Breast epithelium (tissue), 4 donors: ENCODE data around the gene TDRD10. TPM values are rescaled to one million over a fixed set of nuclear protein-coding genes. Genes with fewer than 3 reads are reported as not detected.
A peak's percentile ranks its signal among the peaks of the same experiment; 100 is the strongest.
"Not testable (repeated sequence)": the region's sequence is repeated elsewhere in the genome, so short reads cannot be mapped to it uniquely, and the experiment has no call there.

Source experiments
- DNase-seq, 2 donors: peaks; one replicate each; pipeline ENCODE4 v3.0.0-alpha.2; 2019; ENCODE audit warnings: low spot score in 2 of 2
- H3K27ac ChIP-seq, 2 donors: fragments of 200-600 bp; sonication (generic) in 1 of 2; one replicate each; pipeline ENCODE4 v1.5.1; 2016 to 2019; ENCODE audit warnings: mild to moderate bottlenecking in 1 of 2
- H3K27me3 ChIP-seq, 2 donors: fragments of 200-600 bp; sonication (generic) in 1 of 2; one replicate each; pipeline versions ENCODE4 v1.5.1 to v1.6.0; 2017 to 2019; ENCODE audit warnings: control low read depth in 1 of 2, mild to moderate bottlenecking in 1 of 2
- H3K36me3 ChIP-seq: fragments of 200-600 bp; one replicate; pipeline ENCODE4 v1.5.1; 2019
- H3K4me1 ChIP-seq, 2 donors: fragments of 200-600 bp; sonication (generic); one replicate each; pipeline ENCODE4 v1.5.1; 2016 to 2019; ENCODE audit warnings: control low read depth in 1 of 2
- H3K4me3 ChIP-seq, 3 donors: fragments of 200-600 bp; sonication (generic); 1 replicate in 2 of 3; 2 replicates in 1 of 3; pipeline ENCODE4 v1.5.1; 2016 to 2019; ENCODE audit warnings: mild to moderate bottlenecking in 3 of 3, moderate library complexity in 2 of 3
- H3K9me3 ChIP-seq, 2 donors: fragments of 200-600 bp; sonication (generic) in 1 of 2; one replicate each; pipeline ENCODE4 v1.5.1; 2016 to 2019; ENCODE audit warnings: control low read depth in 1 of 2
- POLR2A ChIP-seq: fragments of 450-650 bp; IDR thresholded peaks from one replicate; pipeline ENCODE4 v1.6.1; 2016; ENCODE audit warnings: antibody characterized with exemption, mild to moderate bottlenecking, moderate library complexity
- POLR2AphosphoS5 ChIP-seq, 3 donors: sonication (generic); formaldehyde crosslinking; IDR thresholded peaks; one replicate each; pipeline ENCODE4 v1.6.1; 2017; ENCODE audit warnings: antibody characterized with exemption in 3 of 3
- intact Hi-C: fragments of 100-400 bp; cut with DNase I; formaldehyde crosslinking; loops from one replicate; pipeline ENCODE4 v1.15.1; 2023; ENCODE audit warnings: low total_unique reads
- total RNA-seq, 3 donors: library from RNA; depleted of rRNA; stranded (reverse); fragments of >200 nt; gene quantifications; one replicate each; pipeline ENCODE4 v1.1.0, GENCODE V29; 2016
- TF ChIP-seq, protein P1 (sequence below), 3 donors: fragments of 450-650 bp; IDR thresholded peaks; one replicate each; pipeline ENCODE4 v1.5.1; 2016 to 2017; ENCODE audit warnings: antibody characterized with exemption in 3 of 3, mild to moderate bottlenecking in 3 of 3, moderate library complexity in 3 of 3

The TDRD10 gene
- total RNA-seq, 3 donors from 2014 or later, result 2.9 to 5.6 (median 5.6) TPM

DNA sequence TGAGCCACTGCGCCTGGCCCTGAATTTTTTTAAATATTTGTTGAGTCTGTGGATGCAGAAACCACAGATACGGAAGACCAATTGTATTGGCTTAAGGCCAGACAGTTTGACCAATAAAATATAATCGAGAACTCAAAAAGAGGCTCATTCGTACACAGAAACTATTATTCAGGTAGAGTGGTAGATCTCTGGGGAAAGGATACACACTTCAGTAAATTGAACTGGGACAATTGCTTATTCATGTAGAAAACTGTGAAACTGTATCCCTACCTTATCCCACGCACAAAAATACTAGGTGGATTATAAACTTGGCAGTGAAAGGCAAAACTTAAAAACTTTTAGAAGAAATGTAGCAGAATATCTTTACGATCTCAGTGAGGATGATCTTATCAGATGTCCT, 25.2 kb downstream of the TDRD10 start:
- no peaks in the 10 kb centered on the region for H3K9me3 ChIP-seq
- no peaks in the 10 kb centered on the region for H3K27me3 ChIP-seq
- DNase-seq, result no peak
- H3K4me1 ChIP-seq, result no peaks in the 10 kb centered on the region
- H3K27ac ChIP-seq, result no peak overlapping the region
- H3K36me3 ChIP-seq, result no peaks in the 10 kb centered on the region
- TF ChIP-seq POLR2AphosphoS5 (IDR thresholded peaks at IDR 0.05), result no peak
- TF ChIP-seq POLR2A, result no peak
- TF ChIP-seq, protein P1, sequence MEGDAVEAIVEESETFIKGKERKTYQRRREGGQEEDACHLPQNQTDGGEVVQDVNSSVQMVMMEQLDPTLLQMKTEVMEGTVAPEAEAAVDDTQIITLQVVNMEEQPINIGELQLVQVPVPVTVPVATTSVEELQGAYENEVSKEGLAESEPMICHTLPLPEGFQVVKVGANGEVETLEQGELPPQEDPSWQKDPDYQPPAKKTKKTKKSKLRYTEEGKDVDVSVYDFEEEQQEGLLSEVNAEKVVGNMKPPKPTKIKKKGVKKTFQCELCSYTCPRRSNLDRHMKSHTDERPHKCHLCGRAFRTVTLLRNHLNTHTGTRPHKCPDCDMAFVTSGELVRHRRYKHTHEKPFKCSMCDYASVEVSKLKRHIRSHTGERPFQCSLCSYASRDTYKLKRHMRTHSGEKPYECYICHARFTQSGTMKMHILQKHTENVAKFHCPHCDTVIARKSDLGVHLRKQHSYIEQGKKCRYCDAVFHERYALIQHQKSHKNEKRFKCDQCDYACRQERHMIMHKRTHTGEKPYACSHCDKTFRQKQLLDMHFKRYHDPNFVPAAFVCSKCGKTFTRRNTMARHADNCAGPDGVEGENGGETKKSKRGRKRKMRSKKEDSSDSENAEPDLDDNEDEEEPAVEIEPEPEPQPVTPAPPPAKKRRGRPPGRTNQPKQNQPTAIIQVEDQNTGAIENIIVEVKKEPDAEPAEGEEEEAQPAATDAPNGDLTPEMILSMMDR (IDR thresholded peaks at IDR 0.05), result no peak
- no peak overlapping the region for H3K4me3 ChIP-seq
- intact Hi-C loops, result no loop called here

DNA sequence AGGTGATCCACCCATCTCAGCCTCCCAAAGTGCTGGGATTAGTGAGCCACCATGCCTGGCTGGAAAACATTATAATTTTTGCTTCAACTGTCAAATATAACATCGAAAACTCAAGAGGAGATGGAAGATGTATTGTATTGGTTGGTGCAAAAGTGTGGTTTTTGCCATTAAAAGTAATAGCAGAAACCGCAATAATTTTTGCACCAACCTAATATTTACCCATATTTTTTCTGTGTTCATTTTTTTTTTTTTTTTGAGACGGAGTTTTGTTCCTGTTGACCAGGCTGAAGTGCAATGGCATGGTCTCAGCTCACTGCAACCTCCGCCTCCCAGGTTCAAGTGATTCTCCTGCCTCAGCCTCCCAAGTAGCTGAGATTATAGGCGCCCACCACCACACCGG, 27.3 kb downstream of the TDRD10 start:
- no peaks in the 10 kb centered on the region for H3K36me3 ChIP-seq
- H3K9me3 ChIP-seq, result no peaks in the 10 kb centered on the region
- TF ChIP-seq, protein P1 (IDR thresholded peaks at IDR 0.05), result no peak
- TF ChIP-seq POLR2AphosphoS5 (IDR thresholded peaks at IDR 0.05) (no peak), POLR2A (no peak)
- intact Hi-C loops, result no loop called here
- H3K27ac ChIP-seq, result no peak overlapping the region
- H3K4me3 ChIP-seq, result no peak overlapping the region
- no peaks in the 10 kb centered on the region for H3K27me3 ChIP-seq
- DNase-seq, result no peak
- H3K4me1 ChIP-seq, result no peaks in the 10 kb centered on the region

- H3K4me1 ChIP-seq, H3K27me3 ChIP-seq, H3K4me3 ChIP-seq, H3K36me3 ChIP-seq, H3K9me3 ChIP-seq, H3K27ac ChIP-seq, intact Hi-C loops, DNase-seq: not testable (repeated sequence)
These were observed 29.9 kb downstream of the TDRD10 start for GRCh38 chr1:154531950-154532349.

- Histone ChIP-seq H3K27ac (no peak overlapping the region), H3K4me3 (no peak overlapping the region), H3K9me3 (no peaks in the 10 kb centered on the region), H3K36me3 (no peaks in the 10 kb centered on the region), H3K4me1 (no peaks in the 10 kb centered on the region), H3K27me3 (no peaks in the 10 kb centered on the region)
- intact Hi-C loops, result no loop called here
- TF ChIP-seq POLR2AphosphoS5 (IDR thresholded peaks at IDR 0.05) (no peak), POLR2A (no peak)
- TF ChIP-seq, protein P1 (IDR thresholded peaks at IDR 0.05), result peak in 2 of 3 donors; percentile 39 to 45
- no peak for DNase-seq
These were observed 32.2 kb downstream of the TDRD10 start for GRCh38 chr1:154533952-154534844.

DNA sequence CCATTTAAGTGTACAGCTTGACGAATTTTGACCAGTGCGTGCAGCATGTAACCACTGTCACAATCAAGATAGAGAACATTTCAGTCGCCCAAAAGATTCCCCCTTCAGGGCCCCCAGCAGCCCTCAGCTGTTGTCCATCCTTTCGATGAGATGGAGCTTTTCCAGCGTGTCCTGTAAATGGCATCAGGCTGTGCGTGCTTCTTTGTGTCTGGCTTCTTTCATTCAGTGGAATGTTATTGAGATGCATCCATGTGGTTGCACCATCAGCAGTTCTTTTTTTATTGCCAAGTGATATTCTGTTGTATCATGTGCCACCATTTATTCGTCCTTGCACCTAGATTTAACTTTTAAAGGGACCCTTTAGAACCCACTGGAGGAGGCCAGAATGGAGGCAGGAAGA, 34.6 kb downstream of the TDRD10 start:
- H3K4me1 ChIP-seq, result no peaks in the 10 kb centered on the region
- intact Hi-C loops, result no loop called here

More for the DNA sequence above, 34.6 kb downstream of the TDRD10 start:
- TF ChIP-seq POLR2AphosphoS5 (IDR thresholded peaks at IDR 0.05) (no peak), POLR2A (no peak)
- TF ChIP-seq, protein P1 (IDR thresholded peaks at IDR 0.05), result no peak
- H3K9me3 ChIP-seq, result no peaks in the 10 kb centered on the region
- H3K27me3 ChIP-seq, result no peaks in the 10 kb centered on the region
- no peaks in the 10 kb centered on the region for H3K36me3 ChIP-seq
- no peak for DNase-seq
- no peak overlapping the region for H3K27ac ChIP-seq
- no peak overlapping the region for H3K4me3 ChIP-seq
